ENCODE data around the gene RSKR. TPM values are rescaled to one million over a fixed set of nuclear protein-coding genes. Genes with fewer than 3 reads are reported as not detected.

RSKR gene
- total RNA-seq (2022) = 15.7 and 18.9 TPM in 2 replicates
- Bru-seq, nascent RNA = percentile 83 among the genes with signal in this experiment
- BruChase-seq, experiment 1, labeled RNA remaining after a 2-hour chase = percentile 84 among the genes with signal in this experiment
- BruChase-seq, experiment 2, labeled RNA remaining after a 6-hour chase = percentile 86 among the genes with signal in this experiment
- long read RNA-seq, partial matches to known transcripts = 0 of 2 reads
- long read RNA-seq, other reads (novel, unspliced or antisense) = 0 of 2 reads

- DNase-seq = no peak
- CTCF ChIA-PET = interaction anchor here (1.4 kb wide), 1 partner anchor 65 kb away, joined by 3 read pairs; no protein-coding TSS in a partner anchor
- no peaks in the 10 kb centered on the region for H3K4me1 ChIP-seq
- TF ChIP-seq CTCF (IDR thresholded peaks at IDR 0.05; ENCODE audit: insufficient read depth in 1 of 2, low read depth in 1 of 2, low read length in 1 of 2, severe bottlenecking in 1 of 2, unreplicated experiment in 1 of 2) = no peak
- no peak within 1 kb of the TSS for H3K4me3 Mint-ChIP-seq (ENCODE audit: unreplicated experiment)
- peaks cover 9% of the 10 kb centered on the region for H3K4me1 Mint-ChIP-seq (ENCODE audit: low read depth, unreplicated experiment)
- no peaks in the 10 kb centered on the region for H3K9me3 Mint-ChIP-seq (ENCODE audit: unreplicated experiment)
- intact Hi-C loops (cut with micrococcal nuclease; ENCODE audit: unreplicated experiment) = loop anchor here (1.0 to 2.0 kb wide), 2 partner anchors 65 to 120 kb away; no protein-coding TSS in a partner anchor
- H3K27me3 ChIP-seq (replicated peaks; ENCODE audit: control insufficient read depth, insufficient read depth, low read length) = no peaks in the 10 kb centered on the region
- H3K27me3 Mint-ChIP-seq (ENCODE audit: insufficient read depth, unreplicated experiment) = no peaks in the 10 kb centered on the region
- no peak within 1 kb of the TSS for H3K4me3 ChIP-seq (ENCODE audit: low read depth, low read length)
- H3K36me3 Mint-ChIP-seq (ENCODE audit: insufficient read depth, unreplicated experiment) = peaks cover 60% of the 10 kb centered on the region
- H3K9me3 ChIP-seq = no peaks in the 10 kb centered on the region
- POLR2A ChIA-PET = no interaction called here
- no TSS peak for BruUV-seq (replicated peaks)
- peak within 1 kb of the TSS; percentile 19 for H3K27ac Mint-ChIP-seq (ENCODE audit: unreplicated experiment)
- H3K36me3 ChIP-seq (ENCODE audit: control insufficient read depth, insufficient read depth, low read length) = peaks cover 3% of the 10 kb centered on the region; the same call in 1 of the 2 replicates
Measured at GRCh38 chr17:28613931-28614381, at the start of gene RSKR. RSKR (minus strand) TSS chr17:28614185; CDS start chr17:28614161, 24 bp downstream.

DNA sequence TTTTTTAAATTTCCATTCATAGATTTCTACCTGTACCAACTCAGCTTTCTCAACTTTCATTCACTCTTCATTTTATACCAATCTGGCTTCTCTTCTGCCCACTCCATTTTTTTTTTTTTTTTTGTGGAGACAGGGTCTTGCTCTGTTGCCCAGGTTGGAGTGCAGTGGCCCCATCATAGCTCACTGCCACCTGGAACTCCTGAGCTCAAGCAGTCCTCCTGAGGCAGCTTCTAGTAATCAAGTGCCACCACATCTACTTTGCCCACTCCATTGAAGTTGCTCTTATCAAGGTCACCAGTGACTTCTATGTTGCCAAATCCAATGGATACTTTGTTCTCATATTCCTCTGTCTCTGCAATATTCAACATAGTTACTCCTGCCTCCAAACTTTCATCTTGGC, 49.7 kb upstream of the RSKR start:
- Mint-ChIP-seq H3K27me3 (ENCODE audit: insufficient read depth, unreplicated experiment) (no peaks in the 10 kb centered on the region), H3K4me3 (ENCODE audit: unreplicated experiment) (peak overlapping the region; percentile 89), H3K27ac (ENCODE audit: unreplicated experiment) (peak overlapping the region; percentile 95), H3K36me3 (ENCODE audit: insufficient read depth, unreplicated experiment) (peaks cover 66% of the 10 kb centered on the region), H3K4me1 (ENCODE audit: low read depth, unreplicated experiment) (peaks cover 31% of the 10 kb centered on the region), H3K9me3 (ENCODE audit: unreplicated experiment) (no peaks in the 10 kb centered on the region)
- no peak for TF ChIP-seq CTCF (IDR thresholded peaks at IDR 0.05; ENCODE audit: insufficient read depth in 1 of 2, low read depth in 1 of 2, low read length in 1 of 2, severe bottlenecking in 1 of 2, unreplicated experiment in 1 of 2)
- intact Hi-C loops (cut with micrococcal nuclease; ENCODE audit: unreplicated experiment) = no loop called here
- Histone ChIP-seq H3K4me1 (peaks cover 14% of the 10 kb centered on the region; the same call in 1 of the 2 replicates), H3K36me3 (ENCODE audit: control insufficient read depth, insufficient read depth, low read length) (no peaks in the 10 kb centered on the region; the same call in 1 of the 2 replicates), H3K9me3 (no peaks in the 10 kb centered on the region), H3K27me3 (replicated peaks; ENCODE audit: control insufficient read depth, insufficient read depth, low read length) (no peaks in the 10 kb centered on the region), H3K4me3 (ENCODE audit: low read depth, low read length) (no peak overlapping the region)
- CTCF ChIA-PET = no interaction called here
- POLR2A ChIA-PET = no interaction called here
- no peak for DNase-seq
- no TSS peak for BruUV-seq (replicated peaks)

DNA sequence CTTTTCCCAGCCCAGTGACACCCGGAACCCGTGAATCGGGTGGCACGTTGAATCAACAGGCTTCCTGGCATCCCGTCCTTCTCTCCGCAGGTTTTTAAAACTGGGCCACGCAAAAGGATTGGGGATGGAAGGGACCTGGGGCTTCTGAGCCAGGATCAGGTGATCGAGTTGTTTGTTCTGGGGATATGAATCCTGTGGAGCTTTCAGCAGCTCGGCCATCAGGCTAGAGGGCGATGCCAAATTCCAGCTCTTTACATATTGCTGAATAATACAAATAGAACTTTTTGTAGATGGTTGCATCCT, 48.5 kb upstream of the RSKR start:
- H3K4me1 Mint-ChIP-seq (ENCODE audit: low read depth, unreplicated experiment) = peaks cover 31% of the 10 kb centered on the region
- no peaks in the 10 kb centered on the region for H3K9me3 Mint-ChIP-seq (ENCODE audit: unreplicated experiment)
- intact Hi-C loops (cut with micrococcal nuclease; ENCODE audit: unreplicated experiment) = loop anchor here (1.0 kb wide), 2 partner anchors 17 to 36 kb away; partner anchors contain the start of gene BLTP2
- peak overlapping the region; percentile 95 for H3K27ac Mint-ChIP-seq (ENCODE audit: unreplicated experiment)
- H3K36me3 Mint-ChIP-seq (ENCODE audit: insufficient read depth, unreplicated experiment) = peaks cover 73% of the 10 kb centered on the region
- ChIA-PET CTCF (interaction anchor here (0.9 to 2.5 kb wide), 5 partner anchors 10 to 64 kb away, joined by 3 to 26 read pairs (median 5); partner anchors contain the start of genes BLTP2 and TLCD1), POLR2A (interaction anchor here (0.6 to 2.2 kb wide), 16 partner anchors 9 to 223 kb away, joined by 3 to 27 read pairs (median 5); partner anchors contain the start of genes ALDOC, BLTP2, FAM222B and NEK8)
- H3K4me3 Mint-ChIP-seq (ENCODE audit: unreplicated experiment) = peak overlapping the region; percentile 89
- Histone ChIP-seq H3K27me3 (replicated peaks; ENCODE audit: control insufficient read depth, insufficient read depth, low read length) (no peaks in the 10 kb centered on the region), H3K36me3 (ENCODE audit: control insufficient read depth, insufficient read depth, low read length) (peaks cover 2% of the 10 kb centered on the region; the same call in 1 of the 2 replicates), H3K9me3 (no peaks in the 10 kb centered on the region), H3K4me3 (ENCODE audit: low read depth, low read length) (peak overlapping the region; percentile 80), H3K4me1 (peaks cover 14% of the 10 kb centered on the region; the same call in 1 of the 2 replicates)
- BruUV-seq (replicated peaks) = TSS peak; percentile 61
- no peak for DNase-seq
- H3K27me3 Mint-ChIP-seq (ENCODE audit: insufficient read depth, unreplicated experiment) = no peaks in the 10 kb centered on the region
- TF ChIP-seq CTCF (IDR thresholded peaks at IDR 0.05; ENCODE audit: insufficient read depth in 1 of 2, low read depth in 1 of 2, low read length in 1 of 2, severe bottlenecking in 1 of 2, unreplicated experiment in 1 of 2) = no peak

Measured in Caco-2 (cell line).